ENCODE measurements around the gene PROSER3. TPM values are rescaled to one million over a fixed set of nuclear protein-coding genes. Genes with fewer than 3 reads are reported as not detected.

The PROSER3 gene
- total and polyA plus RNA-seq, 2 of the 4 experiments (the other 2 are of a cell fraction), result 5.4 to 21.8 TPM

DNA sequence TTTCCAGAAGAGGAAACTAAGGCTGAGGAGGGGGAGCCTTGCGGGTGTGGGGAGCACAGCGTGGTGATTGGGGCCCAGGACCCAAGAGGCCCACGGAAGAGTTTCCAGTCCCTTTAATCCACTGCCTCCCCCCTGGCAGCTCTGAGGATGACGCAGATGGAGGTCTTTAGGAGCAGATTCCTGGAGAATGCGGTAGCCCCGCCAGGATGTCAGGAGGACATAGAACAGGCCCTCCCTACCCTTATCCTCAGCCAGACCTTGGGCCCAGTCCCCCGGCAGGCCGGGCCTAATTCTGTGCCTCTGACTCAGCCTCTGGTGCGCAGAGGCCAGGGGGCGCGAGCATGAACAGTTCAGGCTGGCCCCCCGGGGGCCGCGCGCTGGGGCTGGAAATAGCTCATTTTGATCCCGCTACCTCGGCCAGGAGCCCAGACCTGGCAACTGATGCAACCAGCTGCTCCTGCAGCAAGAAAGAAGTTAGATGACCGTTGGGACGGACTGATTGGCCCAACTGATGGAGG lies 686 bp upstream of the PROSER3 start:
- Histone ChIP-seq H3K4ac (ENCODE audit: low read depth, low read length) (peak overlapping the region; percentile 91), H3K9me3 (ENCODE audit: control insufficient read depth, insufficient read depth, low read length) (no peaks in the 10 kb centered on the region), H2AK5ac (ENCODE audit: low read depth, low read length) (peak overlapping the region; percentile 82), H3K9ac (ENCODE audit: low read depth, low read length) (peak overlapping the region; percentile 90), H2BK5ac (ENCODE audit: low read depth, low read length, poor library complexity, severe bottlenecking) (peak overlapping the region; percentile 96), H4K5ac (ENCODE audit: low read depth, low read length) (peak overlapping the region; percentile 80), H4K8ac (ENCODE audit: low read depth in 2 of 2, low read length in 2 of 2) (peak overlapping the region; percentile 78 to 94), H2BK15ac (ENCODE audit: low read depth, low read length) (no peak overlapping the region; the same call in 2 of the 3 replicates), H3K23ac (ENCODE audit: low read depth, low read length) (peak overlapping the region; percentile 90; the same call in 1 of the 2 replicates), H3K4me3 (ENCODE audit: insufficient read depth, low read depth, low read length) (0 out of 2 replicates have a peak overlapping the region, but pooled peaks have one; percentile 1), H2AK9ac (replicated peaks; ENCODE audit: low read depth, low read length, poor library complexity) (peak overlapping the region; percentile 92), H3K79me1 (ENCODE audit: low read depth in 1 of 2, low read length in 2 of 2) (peaks cover 35 to 68% of the 10 kb centered on the region in 2 experiments), H4K91ac (ENCODE audit: insufficient read depth, low read depth, low read length) (peak overlapping the region; percentile 92), H3K4me1 (ENCODE audit: control insufficient read depth, insufficient read depth, low read length) (peaks cover 13% of the 10 kb centered on the region), H2AFZ (replicated peaks; ENCODE audit: low read length, poor library complexity) (peak overlapping the region; percentile 96), H3K27ac (ENCODE audit: insufficient read depth, low read length) (peak overlapping the region; percentile 97), H4K20me1 (ENCODE audit: insufficient read depth, low read length) (peaks cover 6% of the 10 kb centered on the region; the same call in 1 of the 2 replicates), H3K56ac (ENCODE audit: extremely low read depth, insufficient read depth, low read length) (peak overlapping the region; percentile 78), H3K27me3 (ENCODE audit: control insufficient read depth, insufficient read depth, low read length) (no peaks in the 10 kb centered on the region), H3K36me3 (ENCODE audit: control insufficient read depth, insufficient read depth, low read length) (peaks cover 34% of the 10 kb centered on the region), H3K18ac (ENCODE audit: low read depth, low read length) (peak overlapping the region; percentile 68), H2BK20ac (ENCODE audit: low read depth, low read length) (peak overlapping the region; percentile 43; the same call in 1 of the 2 replicates), H3K14ac (replicated peaks; ENCODE audit: low read depth, low read length) (peak overlapping the region; percentile 87), H3K4me2 (ENCODE audit: low read depth, low read length) (peak overlapping the region; percentile 93), H3K9me1 (ENCODE audit: insufficient read depth, low read length) (peaks cover 20% of the 10 kb centered on the region; the same call in 1 of the 2 replicates), H2BK120ac (ENCODE audit: low read depth, low read length) (peak overlapping the region; percentile 92)
- dilution Hi-C loops (cut with HindIII; ENCODE audit: low sequenced_read_pairs, unreplicated experiment), result no loop called here
- ChIA-PET POLR2A (ENCODE audit: unreplicated experiment) (no interaction called here), CTCF (interaction anchor here (0.6 kb wide), 1 partner anchor 174 kb away, joined by 3 read pairs; no protein-coding TSS in a partner anchor)
- no CpG with 5 or more reads among the region's 19 CpGs for WGBS, 2 experiments (ENCODE audit: extremely low coverage in 2 of 2, insufficient read length in 1 of 2)
- intact Hi-C loops (cut with micrococcal nuclease), result loop anchor here (5.0 kb wide), 1 partner anchor 175 kb away; no protein-coding TSS in a partner anchor
- in situ Hi-C loops (cut with MboI; ENCODE audit: low sequenced_read_pairs), result no loop called here
- DNase-seq (peak; percentile 96), ATAC-seq (ENCODE audit: low read depth) (peak; percentile 52)
- no TSS peak for BruUV-seq (replicated peaks)
- TF ChIP-seq, protein P1, sequence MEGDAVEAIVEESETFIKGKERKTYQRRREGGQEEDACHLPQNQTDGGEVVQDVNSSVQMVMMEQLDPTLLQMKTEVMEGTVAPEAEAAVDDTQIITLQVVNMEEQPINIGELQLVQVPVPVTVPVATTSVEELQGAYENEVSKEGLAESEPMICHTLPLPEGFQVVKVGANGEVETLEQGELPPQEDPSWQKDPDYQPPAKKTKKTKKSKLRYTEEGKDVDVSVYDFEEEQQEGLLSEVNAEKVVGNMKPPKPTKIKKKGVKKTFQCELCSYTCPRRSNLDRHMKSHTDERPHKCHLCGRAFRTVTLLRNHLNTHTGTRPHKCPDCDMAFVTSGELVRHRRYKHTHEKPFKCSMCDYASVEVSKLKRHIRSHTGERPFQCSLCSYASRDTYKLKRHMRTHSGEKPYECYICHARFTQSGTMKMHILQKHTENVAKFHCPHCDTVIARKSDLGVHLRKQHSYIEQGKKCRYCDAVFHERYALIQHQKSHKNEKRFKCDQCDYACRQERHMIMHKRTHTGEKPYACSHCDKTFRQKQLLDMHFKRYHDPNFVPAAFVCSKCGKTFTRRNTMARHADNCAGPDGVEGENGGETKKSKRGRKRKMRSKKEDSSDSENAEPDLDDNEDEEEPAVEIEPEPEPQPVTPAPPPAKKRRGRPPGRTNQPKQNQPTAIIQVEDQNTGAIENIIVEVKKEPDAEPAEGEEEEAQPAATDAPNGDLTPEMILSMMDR (conservative IDR thresholded peaks at IDR 0.05; ENCODE audit: low read depth, low read length), result no peak
- TF ChIP-seq MXI1 (IDR thresholded peaks at IDR 0.05; ENCODE audit: borderline replicate concordance, low read depth, low read length), result no peak; the same call in 1 of the 2 replicates
- peak; percentile 58 for TF ChIP-seq FOS (IDR thresholded peaks at IDR 0.05; ENCODE audit: low read depth, low read length)
- no peak for TF ChIP-seq RAD21 (IDR thresholded peaks at IDR 0.05; ENCODE audit: low read length)
- no peak for TF ChIP-seq USF2 (IDR thresholded peaks at IDR 0.05; ENCODE audit: low read depth, low read length)
- no peak for TF ChIP-seq ELK1 (IDR thresholded peaks at IDR 0.05; ENCODE audit: borderline replicate concordance, low read depth, low read length)
- 0 out of 2 replicates have a peak, but pooled peaks have one; percentile 29 for TF ChIP-seq CEBPB (IDR thresholded peaks at IDR 0.05; ENCODE audit: low read depth, low read length)
- TF ChIP-seq CHD1 (IDR thresholded peaks at IDR 0.05; ENCODE audit: low read depth, low read length), result no peak
- peak; percentile 82; the same call in 1 of the 2 replicates for TF ChIP-seq POLR2A (IDR thresholded peaks at IDR 0.05; ENCODE audit: low read depth, low read length)
- no peak for TF ChIP-seq RFX5 (IDR thresholded peaks at IDR 0.05; ENCODE audit: low read depth, low read length)
- no peak for TF ChIP-seq MAFK (IDR thresholded peaks at IDR 0.05; ENCODE audit: low read depth, low read length)
- TF ChIP-seq NFE2L2 (IDR thresholded peaks at IDR 0.05; ENCODE audit: low read depth, low read length), result no peak; the same call in 1 of the 2 replicates
- no peak for TF ChIP-seq RCOR1 (IDR thresholded peaks at IDR 0.05; ENCODE audit: insufficient replicate concordance, low read length)
- TF ChIP-seq SMC3 (IDR thresholded peaks at IDR 0.05; ENCODE audit: low read depth, low read length), result 0 out of 2 replicates have a peak, but pooled peaks have one; percentile 5
- peak; percentile 35; the same call in 1 of the 2 replicates for TF ChIP-seq BHLHE40 (IDR thresholded peaks at IDR 0.05; ENCODE audit: low read depth, low read length)

Measured in IMR-90 (cell line).